ENCODE measurements around the gene C16orf87. TPM values are rescaled to one million over a fixed set of nuclear protein-coding genes. Genes with fewer than 3 reads are reported as not detected.
A peak's percentile ranks its signal among the peaks of the same experiment; 100 is the strongest.

Gene C16orf87
- total and polyA plus RNA-seq, 8 donors = 1.3 to 16.2 (median 3.9) TPM; not detected in 1

- peaks cover 0 to 11% (median 7%) of the 10 kb centered on the region in 4 donors for H3K4me1 ChIP-seq
- intact Hi-C loops (cut with DNase I; ENCODE audit: low total_unique reads) = no loop called here
- peak; percentile 29 to 32 for DNase-seq
- H3K36me3 ChIP-seq = no peaks in the 10 kb centered on the region
- TF ChIP-seq POLR2A (IDR thresholded peaks at IDR 0.05) = no peak
- peaks cover 0 to 35% (median 10%) of the 10 kb centered on the region in 3 donors for H3K27me3 ChIP-seq
- no peaks in the 10 kb centered on the region for H3K9me3 ChIP-seq
- H3K4me3 ChIP-seq = no peak overlapping the region
- WGBS, 5 donors = 19 to 22% (median 20%) methylated on average over 11 to 21 of the region's 21 CpGs
- no peak overlapping the region for H3K27ac ChIP-seq
Observed at GRCh38 chr16:46757339-46758050, 73.5 kb downstream of the C16orf87 start.

- intact Hi-C loops (cut with DNase I; ENCODE audit: low total_unique reads) = no loop called here
Observed at GRCh38 chr16:46756772-46757171, 74.2 kb downstream of the C16orf87 start.

GRCh38 chr16:46753015-46753414 is 78.0 kb downstream of the C16orf87 start:
- H3K36me3 ChIP-seq = no peaks in the 10 kb centered on the region
- peaks cover 0 to 14% (median 10%) of the 10 kb centered on the region in 3 donors for H3K27me3 ChIP-seq
- intact Hi-C loops (cut with DNase I; ENCODE audit: low total_unique reads) = no loop called here
- TF ChIP-seq POLR2AphosphoS5 (IDR thresholded peaks at IDR 0.05) = no peak
- no peak for TF ChIP-seq POLR2A (IDR thresholded peaks at IDR 0.05)
- no peak for TF ChIP-seq EP300 (IDR thresholded peaks at IDR 0.05)
- TF ChIP-seq, protein P1, sequence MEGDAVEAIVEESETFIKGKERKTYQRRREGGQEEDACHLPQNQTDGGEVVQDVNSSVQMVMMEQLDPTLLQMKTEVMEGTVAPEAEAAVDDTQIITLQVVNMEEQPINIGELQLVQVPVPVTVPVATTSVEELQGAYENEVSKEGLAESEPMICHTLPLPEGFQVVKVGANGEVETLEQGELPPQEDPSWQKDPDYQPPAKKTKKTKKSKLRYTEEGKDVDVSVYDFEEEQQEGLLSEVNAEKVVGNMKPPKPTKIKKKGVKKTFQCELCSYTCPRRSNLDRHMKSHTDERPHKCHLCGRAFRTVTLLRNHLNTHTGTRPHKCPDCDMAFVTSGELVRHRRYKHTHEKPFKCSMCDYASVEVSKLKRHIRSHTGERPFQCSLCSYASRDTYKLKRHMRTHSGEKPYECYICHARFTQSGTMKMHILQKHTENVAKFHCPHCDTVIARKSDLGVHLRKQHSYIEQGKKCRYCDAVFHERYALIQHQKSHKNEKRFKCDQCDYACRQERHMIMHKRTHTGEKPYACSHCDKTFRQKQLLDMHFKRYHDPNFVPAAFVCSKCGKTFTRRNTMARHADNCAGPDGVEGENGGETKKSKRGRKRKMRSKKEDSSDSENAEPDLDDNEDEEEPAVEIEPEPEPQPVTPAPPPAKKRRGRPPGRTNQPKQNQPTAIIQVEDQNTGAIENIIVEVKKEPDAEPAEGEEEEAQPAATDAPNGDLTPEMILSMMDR (IDR thresholded peaks at IDR 0.05) = no peak
- no peak for DNase-seq
- no peak overlapping the region for H3K4me3 ChIP-seq
- H3K27ac ChIP-seq = no peak overlapping the region
- peaks cover 0 to 14% (median 7%) of the 10 kb centered on the region in 4 donors for H3K4me1 ChIP-seq
- 62 to 77% (median 66%) methylated on average over 5 of the region's 5 CpGs for WGBS, 5 donors
- H3K9me3 ChIP-seq = no peaks in the 10 kb centered on the region

More at GRCh38 chr16:46756772-46757171, 74.2 kb downstream of the C16orf87 start:
- Histone ChIP-seq H3K9me3 (no peaks in the 10 kb centered on the region), H3K4me1 (peaks cover 0 to 11% (median 7%) of the 10 kb centered on the region in 4 donors), H3K27ac (no peak overlapping the region), H3K4me3 (no peak overlapping the region), H3K27me3 (peaks cover 0 to 35% (median 10%) of the 10 kb centered on the region in 3 donors), H3K36me3 (no peaks in the 10 kb centered on the region)
- WGBS, 5 donors = 70 to 80% (median 72%) methylated on average over 11 of the region's 11 CpGs
- no peak for DNase-seq
- TF ChIP-seq POLR2A (IDR thresholded peaks at IDR 0.05) = no peak
- no peak for TF ChIP-seq EP300 (IDR thresholded peaks at IDR 0.05)
- TF ChIP-seq, protein P1 (IDR thresholded peaks at IDR 0.05) = no peak
- TF ChIP-seq POLR2AphosphoS5 (IDR thresholded peaks at IDR 0.05) = no peak

- Histone ChIP-seq H3K4me1 (peaks cover 0 to 5% (median 0%) of the 10 kb centered on the region in 4 donors), H3K9me3 (no peaks in the 10 kb centered on the region), H3K4me3 (no peak overlapping the region), H3K27me3 (peaks cover 0 to under 1% (median 0%) of the 10 kb centered on the region in 3 donors), H3K36me3 (no peaks in the 10 kb centered on the region), H3K27ac (no peak overlapping the region)
- WGBS, 5 donors = 71 to 91% (median 88%) methylated on average over 6 to 7 of the region's 7 CpGs
- intact Hi-C loops (cut with DNase I; ENCODE audit: low total_unique reads) = no loop called here
- DNase-seq = no peak
- TF ChIP-seq, protein P1 (IDR thresholded peaks at IDR 0.05) = no peak
- TF ChIP-seq POLR2AphosphoS5 (IDR thresholded peaks at IDR 0.05) = no peak
- no peak for TF ChIP-seq POLR2A (IDR thresholded peaks at IDR 0.05)
- no peak for TF ChIP-seq EP300 (IDR thresholded peaks at IDR 0.05)
Observed at GRCh38 chr16:46751381-46751780, 79.6 kb downstream of the C16orf87 start.

Measured in stomach (tissue), 9 donors.